H9 (cell line): Measurements from ENCODE around the gene TMEM165. TPM values are rescaled to one million over a fixed set of nuclear protein-coding genes. Genes with fewer than 3 reads are reported as not detected.
"Not testable (repeated sequence)": the region's sequence is repeated elsewhere in the genome, so short reads cannot be mapped to it uniquely, and the experiment has no call there.

Experiments
- DNase-seq: peaks from one replicate; pipeline ENCODE4 v3.0.0-alpha.2; 2017
- H2AFZ ChIP-seq: one replicate; pipeline ENCODE4 v1.6.1; 2013; ENCODE audit warnings: mild to moderate bottlenecking, low read length, control low read depth, moderate library complexity
- H2AK5ac ChIP-seq: 2 replicates; pipeline ENCODE4 v1.6.1; 2013; ENCODE audit warnings: low read length, control low read depth, mixed read lengths; ENCODE audit not compliant: insufficient read length
- H2BK120ac ChIP-seq: one replicate; pipeline ENCODE4 v1.6.1; 2013; ENCODE audit warnings: low read depth, mild to moderate bottlenecking, low read length, control low read depth, inconsistent platforms; ENCODE audit not compliant: poor library complexity, severe bottlenecking
- H2BK12ac ChIP-seq: 2 replicates; pipeline ENCODE4 v1.6.1; 2013; ENCODE audit warnings: low read length, control low read depth, mixed read lengths, low read depth; ENCODE audit not compliant: insufficient read length
- H2BK15ac ChIP-seq: 2 replicates; pipeline ENCODE4 v1.6.1; 2013; ENCODE audit warnings: low read depth, low read length, control low read depth
- H2BK20ac ChIP-seq: one replicate; pipeline ENCODE4 v1.6.1; 2013; ENCODE audit warnings: low read depth, mild to moderate bottlenecking, low read length, control low read depth, inconsistent platforms; ENCODE audit not compliant: poor library complexity, severe bottlenecking
- H2BK5ac ChIP-seq: 2 replicates; pipeline ENCODE4 v1.6.1; 2013; ENCODE audit warnings: low read length, control low read depth, mixed read lengths; ENCODE audit not compliant: insufficient read length
- H3K14ac ChIP-seq: 2 replicates; pipeline ENCODE4 v1.6.1; 2013; ENCODE audit warnings: low read length, control low read depth; ENCODE audit not compliant: insufficient read depth
- H3K18ac ChIP-seq: 2 replicates; pipeline ENCODE4 v1.6.1; 2013; ENCODE audit warnings: low read depth, mild to moderate bottlenecking, mixed read lengths, low read length, control low read depth; ENCODE audit not compliant: insufficient read length
- H3K23ac ChIP-seq: 2 replicates; pipeline ENCODE4 v1.6.1; 2013; ENCODE audit warnings: low read length, control low read depth, mixed read lengths, low read depth; ENCODE audit not compliant: insufficient read length
- H3K23me2 ChIP-seq: 2 replicates; pipeline ENCODE4 v1.6.1; 2013; ENCODE audit warnings: low read depth, mild to moderate bottlenecking, mixed read lengths, low read length, control low read depth; ENCODE audit not compliant: insufficient read length, poor library complexity, severe bottlenecking
- H3K27ac ChIP-seq: 2 replicates; pipeline ENCODE4 v1.5.1; 2013; ENCODE audit warnings: low read length, control low read depth, mixed read lengths, low read depth; ENCODE audit not compliant: insufficient read length
- H3K27me3 ChIP-seq: 2 replicates; pipeline ENCODE4 v1.6.1; 2013; ENCODE audit warnings: low read length, control low read depth, inconsistent platforms; ENCODE audit not compliant: insufficient read depth
- H3K4ac ChIP-seq: 2 replicates; pipeline ENCODE4 v1.6.1; 2013; ENCODE audit warnings: low read depth, mild to moderate bottlenecking, control low read depth, inconsistent platforms, low read length, moderate library complexity
- H3K4me1 ChIP-seq: 2 replicates; pipeline ENCODE4 v1.6.1; 2013; ENCODE audit warnings: low read length, control low read depth, inconsistent platforms; ENCODE audit not compliant: insufficient read depth
- H3K4me2 ChIP-seq: 2 replicates; pipeline ENCODE4 v1.6.1; 2013; ENCODE audit warnings: low read length, control low read depth, mixed read lengths; ENCODE audit not compliant: insufficient read length, insufficient read depth
- H3K56ac ChIP-seq: 2 replicates; pipeline ENCODE4 v1.6.1; 2013; ENCODE audit warnings: low read depth, mild to moderate bottlenecking, mixed read lengths, low read length, control low read depth; ENCODE audit not compliant: insufficient read length
- H3K79me1 ChIP-seq: 2 replicates; pipeline ENCODE4 v1.6.1; 2013; ENCODE audit warnings: low read depth, mild to moderate bottlenecking, moderate library complexity, low read length, control low read depth, inconsistent platforms; ENCODE audit not compliant: insufficient read depth, poor library complexity, severe bottlenecking
- H3K79me2 ChIP-seq: 2 replicates; pipeline ENCODE4 v1.6.1; 2013; ENCODE audit warnings: low read length, control low read depth, inconsistent platforms; ENCODE audit not compliant: insufficient read depth
- H3K9ac ChIP-seq: 2 replicates; pipeline ENCODE4 v1.6.1; 2013; ENCODE audit warnings: low read length, control low read depth, mixed read lengths; ENCODE audit not compliant: insufficient read length; ENCODE audit errors: extremely low read depth
- H3K9me3 ChIP-seq: one replicate; pipeline ENCODE4 v1.6.1; 2013; ENCODE audit warnings: low read depth, low read length, inconsistent platforms; ENCODE audit not compliant: control insufficient read depth
- H3T11ph ChIP-seq: one replicate; pipeline ENCODE4 v1.6.1; 2013; ENCODE audit warnings: mild to moderate bottlenecking, low read length, control low read depth, inconsistent platforms
- H4K20me1 ChIP-seq: one replicate; pipeline ENCODE4 v1.6.1; 2013; ENCODE audit not compliant: control insufficient read depth, insufficient read length, insufficient read depth
- H4K5ac ChIP-seq: 2 replicates; pipeline ENCODE4 v1.6.1; 2013; ENCODE audit warnings: low read depth, mild to moderate bottlenecking, mixed read lengths, low read length, control low read depth; ENCODE audit not compliant: insufficient read length
- H4K8ac ChIP-seq: replicated peaks from 2 replicates; pipeline ENCODE4 v1.6.1; 2013; ENCODE audit warnings: low read length, control low read depth, mixed read lengths, low read depth; ENCODE audit not compliant: insufficient read length
- H4K91ac ChIP-seq: 2 replicates; pipeline ENCODE4 v1.6.1; 2013; ENCODE audit warnings: low read depth, mild to moderate bottlenecking, moderate library complexity, mixed read lengths, low read length, control low read depth; ENCODE audit not compliant: insufficient read length
- H3K27ac Mint-ChIP-seq, 3 experiments: 2 replicates in 2 of 3; 3 replicates in 1 of 3; pipeline ENCODE4 v1.8.0; 2020 to 2021; ENCODE audit warnings: mixed read lengths in 3 of 3, mild to moderate bottlenecking in 1 of 3, moderate library complexity in 1 of 3
- H3K27me3 Mint-ChIP-seq: 2 replicates; pipeline ENCODE4 v1.8.0; 2021; ENCODE audit warnings: low read depth, mild to moderate bottlenecking, moderate library complexity, mixed read lengths
- H3K36me3 Mint-ChIP-seq, 3 experiments: 2 replicates in 2 of 3; 3 replicates in 1 of 3; pipeline ENCODE4 v1.8.0; 2020 to 2021; ENCODE audit warnings: low read depth in 3 of 3, mixed read lengths in 3 of 3; ENCODE audit not compliant: insufficient read depth in 1 of 3
- H3K4me1 Mint-ChIP-seq, 2 experiments: 2 replicates each; pipeline ENCODE4 v1.8.0; 2020; ENCODE audit warnings: mixed read lengths in 2 of 2
- H3K4me3 Mint-ChIP-seq, 2 experiments: 2 replicates in 1 of 2; 3 replicates in 1 of 2; pipeline ENCODE4 v1.8.0; 2020 to 2021; ENCODE audit warnings: mild to moderate bottlenecking in 2 of 2, mixed read lengths in 2 of 2, moderate library complexity in 1 of 2
- H3K9me3 Mint-ChIP-seq, 2 experiments: 2 replicates in 1 of 2; 3 replicates in 1 of 2; pipeline ENCODE4 v1.8.0; 2020; ENCODE audit warnings: mild to moderate bottlenecking in 2 of 2, mixed read lengths in 2 of 2, moderate library complexity in 1 of 2
- CTCF ChIP-seq: fragments of 200-600 bp; sonication (generic); conservative IDR thresholded peaks from 3 replicates; pipeline ENCODE4 v1.8.0; 2021; ENCODE audit warnings: antibody characterized with exemption, mild to moderate bottlenecking
- WGBS: extraction: QIAGEN DNeasy Blood & Tissue Kit; methylation state at CpG from one replicate; pipeline ENCODE4 v1.1.7; 2013; ENCODE audit warnings: missing lambda C conversion rate, low lambda C conversion rate, mixed read lengths; ENCODE audit not compliant: insufficient read length; ENCODE audit errors: extremely low coverage; 5-methylcytosine and 5-hydroxymethylcytosine counted together
- total RNA-seq: library from RNA; stranded (reverse); gene quantifications from 2 replicates; pipeline ENCODE4 v1.2.1, GENCODE V29; 2021

TMEM165 gene
- total RNA-seq, 1 experiment from 2014 or later, result 87.2 TPM

DNA sequence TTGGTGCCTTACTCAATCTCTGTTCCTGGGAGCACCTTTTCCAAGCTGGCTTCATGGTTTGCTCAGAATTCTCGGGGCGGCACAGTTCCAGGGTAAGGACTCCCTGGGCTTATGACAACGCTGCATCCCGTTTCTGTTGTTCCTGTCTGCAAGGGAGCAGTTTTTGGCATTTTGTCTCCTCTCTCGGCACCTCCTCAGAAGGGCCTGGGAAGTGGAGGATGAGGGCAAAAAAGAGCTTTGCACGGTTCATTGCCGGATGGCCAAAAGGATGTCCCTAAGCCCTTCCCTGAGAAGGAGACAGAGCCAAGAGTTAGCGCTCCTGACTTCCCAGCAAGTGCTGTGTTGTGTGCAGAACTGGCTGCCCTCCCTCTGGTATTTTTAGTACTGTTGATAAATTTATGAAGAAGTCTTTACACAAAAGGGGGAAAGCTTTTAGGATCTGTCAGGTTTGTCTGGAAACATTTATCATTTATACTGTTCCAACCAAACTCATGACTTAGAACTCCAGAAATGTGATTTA is 36.3 kb upstream of the TMEM165 start:
- Histone ChIP-seq H3T11ph (no peak overlapping the region), H3K56ac (no peak overlapping the region), H2BK15ac (no peak overlapping the region), H2BK20ac (no peak overlapping the region), H3K4ac (no peak overlapping the region), H3K27ac (no peak overlapping the region), H4K8ac (no peak overlapping the region), H4K5ac (no peak overlapping the region), H3K14ac (no peak overlapping the region), H3K79me2 (no peaks in the 10 kb centered on the region), H4K91ac (no peak overlapping the region), H3K27me3 (no peaks in the 10 kb centered on the region), H3K79me1 (no peaks in the 10 kb centered on the region), H3K18ac (no peak overlapping the region), H2AFZ (no peak overlapping the region), H3K4me1 (no peaks in the 10 kb centered on the region; the same call in 1 of the 2 replicates), H2BK5ac (no peak overlapping the region), H2AK5ac (no peak overlapping the region), H3K9me3 (no peaks in the 10 kb centered on the region), H2BK12ac (no peak overlapping the region), H3K4me2 (no peak overlapping the region), H4K20me1 (no peaks in the 10 kb centered on the region), H2BK120ac (no peak overlapping the region), H3K23me2 (no peaks in the 10 kb centered on the region), H3K9ac (no peak overlapping the region), H3K23ac (no peak overlapping the region)
- no CpG with 5 or more reads among the region's 8 CpGs for WGBS
- H3K4me3 Mint-ChIP-seq, result no peak overlapping the region
- TF ChIP-seq CTCF, result no peak
- H3K27me3 Mint-ChIP-seq, result no peaks in the 10 kb centered on the region
- no peak overlapping the region; a peak in 1 of 7 replicates for H3K27ac Mint-ChIP-seq
- peaks cover 9 to 10% of the 10 kb centered on the region in 2 experiments for H3K4me1 Mint-ChIP-seq
- DNase-seq, result no peak
- peaks cover 9 to 30% (median 25%) of the 10 kb centered on the region in 3 experiments for H3K36me3 Mint-ChIP-seq
- no peaks in the 10 kb centered on the region for H3K9me3 Mint-ChIP-seq

- not testable (repeated sequence) for H3K4ac ChIP-seq, H3K27me3 ChIP-seq, H3K9me3 Mint-ChIP-seq, H2BK15ac ChIP-seq, H3K4me3 Mint-ChIP-seq, H3K79me1 ChIP-seq, H2AK5ac ChIP-seq, H3K27ac Mint-ChIP-seq, H3K56ac ChIP-seq, H3K23ac ChIP-seq, H2BK12ac ChIP-seq, H3T11ph ChIP-seq, H4K5ac ChIP-seq, H3K9me3 ChIP-seq, H3K9ac ChIP-seq, H3K27me3 Mint-ChIP-seq, H3K14ac ChIP-seq, H3K4me2 ChIP-seq, H2BK5ac ChIP-seq, H3K27ac ChIP-seq, H3K79me2 ChIP-seq, H2BK20ac ChIP-seq, H2AFZ ChIP-seq, H3K23me2 ChIP-seq, H4K20me1 ChIP-seq, H4K91ac ChIP-seq, DNase-seq, H2BK120ac ChIP-seq, H3K18ac ChIP-seq, H4K8ac ChIP-seq
- no CpG with 5 or more reads among the region's 9 CpGs for WGBS
- Mint-ChIP-seq H3K4me1 (peaks cover 38 to 39% of the 10 kb centered on the region in 2 experiments), H3K36me3 (peaks cover 14 to 29% (median 26%) of the 10 kb centered on the region in 3 experiments)
- peaks cover 12% of the 10 kb centered on the region for H3K4me1 ChIP-seq
Measured at GRCh38 chr4:55362938-55363337, 32.8 kb upstream of the TMEM165 start.
